Right lung (tissue), 10 donors: ENCODE data around the gene SLC39A13. TPM values are rescaled to one million over a fixed set of nuclear protein-coding genes. Genes with fewer than 3 reads are reported as not detected.

Source experiments
- DNase-seq, 2 donors: peaks; one replicate each; pipeline ENCODE4 v3.0.0-alpha.2; 2013
- long read RNA-seq, 8 donors: transcript quantifications; one replicate each; lab custom pipeline, GENCODE V29; 2026
- polyA plus RNA-seq, 5 donors: library from polyadenylated mRNA; unstranded; fragments of 120-200 nt; gene quantifications; one replicate each; pipeline versions ENCODE4 v1.2.1 to v1.2.3, GENCODE V29; 2013; ENCODE audit warnings: inconsistent platforms in 1 of 5, low replicate concordance in 1 of 5; ENCODE audit not compliant: insufficient read length in 5 of 5, insufficient read depth in 1 of 5

SLC39A13 gene
- 10 to 100 TPM; 23.0 to 54.0 (median 35.4) TPM for polyA plus RNA-seq
- long read RNA-seq, donor 1, partial matches to known transcripts: 0 of 15 reads
- long read RNA-seq, donor 1, other reads (novel, unspliced or antisense): 11 of 15 reads
- long read RNA-seq, donor 2, partial matches to known transcripts: 0 of 9 reads
- long read RNA-seq, donor 2, other reads (novel, unspliced or antisense): 7 of 9 reads
- long read RNA-seq, donor 3, partial matches to known transcripts: 0 of 2 reads
- long read RNA-seq, donor 3, other reads (novel, unspliced or antisense): 0 of 2 reads
- long read RNA-seq, donor 4, partial matches to known transcripts: 0 of 7 reads
- long read RNA-seq, donor 4, other reads (novel, unspliced or antisense): 6 of 7 reads
- long read RNA-seq, donor 5, partial matches to known transcripts: 0 of 16 reads
- long read RNA-seq, donor 5, other reads (novel, unspliced or antisense): 14 of 16 reads
- long read RNA-seq, donor 6, partial matches to known transcripts: 0 of 19 reads
- long read RNA-seq, donor 6, other reads (novel, unspliced or antisense): 13 of 19 reads
- long read RNA-seq, donor 7, partial matches to known transcripts: 0 of 15 reads
- long read RNA-seq, donor 7, other reads (novel, unspliced or antisense): 14 of 15 reads
- long read RNA-seq, donor 8, partial matches to known transcripts: 0 of 1 reads
- long read RNA-seq, donor 8, other reads (novel, unspliced or antisense): 0 of 1 reads

GRCh38 chr11:47407746-47408590, at the start of gene SLC39A13:
TSS of gene SLC39A13 (plus strand) at chr11:47408590. CDS start at chr11:47410095, 1,505 bp downstream.
- peak; percentile 95 to 96 for DNase-seq

GRCh38 chr11:47358731-47359051, 49.7 kb upstream of the SLC39A13 start:
- no peak for DNase-seq

GRCh38 chr11:47359162-47359561, 49.2 kb upstream of the SLC39A13 start:
- DNase-seq: no peak

- no peak for DNase-seq
Observed at GRCh38 chr11:47359586-47359985, 48.8 kb upstream of the SLC39A13 start.

- DNase-seq: no peak
Observed at GRCh38 chr11:47360341-47360740, 48.0 kb upstream of the SLC39A13 start.

- no peak for DNase-seq
Observed at GRCh38 chr11:47361419-47361818, 47.0 kb upstream of the SLC39A13 start.

GRCh38 chr11:47366020-47366490, 42.3 kb upstream of the SLC39A13 start:
- no peak for DNase-seq

GRCh38 chr11:47369676-47370075, 38.7 kb upstream of the SLC39A13 start:
- DNase-seq: no peak

- no peak for DNase-seq
Observed at GRCh38 chr11:47372422-47372821, 36.0 kb upstream of the SLC39A13 start.

GRCh38 chr11:47373876-47374719, 34.3 kb upstream of the SLC39A13 start:
- peak; percentile 62 for DNase-seq

- no peak for DNase-seq
Observed at GRCh38 chr11:47374720-47375019, 33.7 kb upstream of the SLC39A13 start.

GRCh38 chr11:47375020-47375419, 33.4 kb upstream of the SLC39A13 start:
- DNase-seq: no peak

- DNase-seq: no peak
Observed at GRCh38 chr11:47375546-47376085, 32.8 kb upstream of the SLC39A13 start.

GRCh38 chr11:47376107-47376524, 32.3 kb upstream of the SLC39A13 start:
- DNase-seq: no peak

- no peak for DNase-seq
Observed at GRCh38 chr11:47376525-47377371, 31.6 kb upstream of the SLC39A13 start.

- DNase-seq: no peak
Observed at GRCh38 chr11:47377571-47378009, 30.8 kb upstream of the SLC39A13 start.

- no peak for DNase-seq
Observed at GRCh38 chr11:47378010-47378835, 30.2 kb upstream of the SLC39A13 start, which contains the start of gene SPI1. TSS of gene SPI1 (minus strand) at chr11:47378547. CDS start at chr11:47378353, 194 bp downstream.

- no peak for DNase-seq
Observed at GRCh38 chr11:47378836-47379170, 29.6 kb upstream of the SLC39A13 start.

GRCh38 chr11:47379317-47379716, 29.1 kb upstream of the SLC39A13 start:
- DNase-seq: no peak
